HCT116 (cell line): ENCODE results near the gene LRRC15. TPM values are rescaled to one million over a fixed set of nuclear protein-coding genes. Genes with fewer than 3 reads are reported as not detected.

Experiments used
- ATAC-seq: fragments of 200-7000 bp; cut with Tn5 transposase; 2 replicates; pipeline ENCODE4 v1.9.1; 2020; ENCODE audit warnings: mild to moderate bottlenecking, moderate library complexity
- BruUV-seq: library from RNA; stranded (reverse); fragments of 400-500 nt; replicated peaks from 2 replicates; lab custom pipeline; 2021; lab: Mats Ljungman, UMichigan
- CTCF ChIA-PET: fragments of 300-600 bp; sonication (Branson Sonifier 250); formaldehyde crosslinking; loops from one replicate; lab custom pipeline; 2021; ENCODE audit warnings: antibody characterized with exemption; lab: Charles Lee
- POLR2A ChIA-PET: fragments of 300-600, 350-600 bp; sonication (Branson Sonifier 250); formaldehyde crosslinking; loops from one replicate; lab custom pipeline; 2021; ENCODE audit warnings: antibody characterized with exemption; lab: Charles Lee
- RAD21 ChIA-PET, 2 experiments: fragments of 300-600 bp; sonication (Branson Sonifier 250); formaldehyde crosslinking; loops; one replicate each; lab custom pipeline; 2023; ENCODE audit warnings: low total read pairs in 2 of 2; ENCODE audit not compliant: uncharacterized antibody in 2 of 2, unreplicated experiment in 2 of 2, low non-redundant PET in 1 of 2; lab: Charles Lee
- DNase-seq: peaks from one replicate; pipeline ENCODE4 v3.0.0-alpha.2; 2010; ENCODE audit warnings: low read depth, low spot score
- H2AFZ ChIP-seq: fragments of 200-600 bp; shearing (Covaris generic), sonication (generic); 2 replicates; pipeline ENCODE4 v1.6.1; 2017; ENCODE audit warnings: low read depth, mixed run types, mixed read lengths, antibody characterized with exemption, low read length; ENCODE audit not compliant: poor library complexity, severe bottlenecking
- H3K27ac ChIP-seq: 2 replicates; pipeline ENCODE4 v1.5.1; 2012; ENCODE audit warnings: low read depth, low read length
- H3K27me3 ChIP-seq: fragments of 200-600 bp; sonication (generic); 2 replicates; pipeline ENCODE4 v1.6.1; 2016; ENCODE audit warnings: mixed run types, low read length, mixed read lengths; ENCODE audit not compliant: insufficient read depth
- H3K36me3 ChIP-seq, 2 experiments: fragments of 200-500 bp in 1 of 2; fragments of 200-600 bp in 1 of 2; sonication (Bioruptor generic) in 1 of 2; sonication (generic) in 1 of 2; 2 replicates each; pipeline versions ENCODE4 v1.5.1 to v1.6.1; 2014 to 2016; ENCODE audit warnings: low read length in 2 of 2, inconsistent platforms in 1 of 2, mixed read lengths in 1 of 2, mixed run types in 1 of 2; ENCODE audit not compliant: insufficient read depth in 2 of 2, control insufficient read depth in 1 of 2
- H3K4me1 ChIP-seq, 2 experiments: fragments of 200-600 bp in 1 of 2; sonication (generic) in 1 of 2; 2 replicates each; pipeline versions ENCODE4 v1.5.1 to v1.6.1; 2012 to 2017; ENCODE audit warnings: low read length in 2 of 2, inconsistent platforms in 1 of 2, mild to moderate bottlenecking in 1 of 2, mixed read lengths in 1 of 2, mixed run types in 1 of 2, moderate library complexity in 1 of 2; ENCODE audit not compliant: insufficient read depth in 2 of 2, control insufficient read depth in 1 of 2
- H3K4me2 ChIP-seq: fragments of 200-600 bp; sonication (generic); 2 replicates; pipeline ENCODE4 v1.6.1; 2017; ENCODE audit warnings: mixed run types, low read length, mixed read lengths
- H3K4me3 ChIP-seq, 2 experiments: fragments of 200-600 bp in 1 of 2; sonication (generic) in 1 of 2; replicated peaks in 1 of 2; 2 replicates each; pipeline ENCODE4 v1.5.1; 2011 to 2016; ENCODE audit warnings: low read length in 2 of 2, control low read depth in 1 of 2, low read depth in 1 of 2, mild to moderate bottlenecking in 1 of 2, mixed read lengths in 1 of 2, mixed run types in 1 of 2
- H3K79me2 ChIP-seq: fragments of 200-600 bp; sonication (generic); 2 replicates; pipeline ENCODE4 v1.6.1; 2017; ENCODE audit warnings: mild to moderate bottlenecking, mixed run types, low read length, moderate library complexity, mixed read lengths; ENCODE audit not compliant: insufficient read depth
- H3K9ac ChIP-seq: fragments of 200-600 bp; sonication (generic); 2 replicates; pipeline ENCODE4 v1.6.1; 2016; ENCODE audit warnings: low read length, mixed read lengths
- H3K9me2 ChIP-seq: fragments of 200-600 bp; sonication (generic), shearing (Covaris generic); 2 replicates; pipeline ENCODE4 v1.6.1; 2017; ENCODE audit warnings: mixed run types, mild to moderate bottlenecking, moderate library complexity; ENCODE audit not compliant: insufficient read depth
- H3K9me3 ChIP-seq, 2 experiments: fragments of 200-500 bp in 1 of 2; fragments of 200-600 bp in 1 of 2; sonication (Bioruptor generic) in 1 of 2; sonication (generic) in 1 of 2; 2 replicates each; pipeline ENCODE4 v1.6.1; 2014 to 2017; ENCODE audit warnings: low read length in 2 of 2, mixed read lengths in 2 of 2, inconsistent platforms in 1 of 2, low read depth in 1 of 2, mild to moderate bottlenecking in 1 of 2, mixed run types in 1 of 2, moderate library complexity in 1 of 2; ENCODE audit not compliant: control insufficient read depth in 1 of 2, insufficient read depth in 1 of 2
- H4K20me1 ChIP-seq: fragments of 200-600 bp; sonication (generic), shearing (Covaris generic); 2 replicates; pipeline ENCODE4 v1.6.1; 2017; ENCODE audit warnings: mixed run types, mild to moderate bottlenecking, moderate library complexity; ENCODE audit not compliant: insufficient read depth
- ATF3 ChIP-seq: IDR thresholded peaks from 2 replicates; pipeline ENCODE4 v1.6.1; 2012
- CTCF ChIP-seq, 3 experiments: fragments of 200-600 bp in 1 of 3; sonication (generic) in 1 of 3; IDR thresholded peaks in 2 of 3; conservative IDR thresholded peaks in 1 of 3; 2 replicates each; pipeline ENCODE4 v1.5.1; 2012 to 2017; ENCODE audit warnings: low read depth in 2 of 3, low read length in 2 of 3, antibody characterized with exemption in 1 of 3, borderline replicate concordance in 1 of 3, control low read depth in 1 of 3, mild to moderate bottlenecking in 1 of 3, mixed read lengths in 1 of 3, mixed run types in 1 of 3, moderate library complexity in 1 of 3; ENCODE audit not compliant: insufficient read depth in 1 of 3
- EZH2phosphoT487 ChIP-seq: fragments of 200-600 bp; IDR thresholded peaks from 2 replicates; pipeline ENCODE4 v1.6.1; 2018; ENCODE audit warnings: antibody characterized with exemption, borderline replicate concordance
- MAX ChIP-seq: IDR thresholded peaks from 2 replicates; pipeline ENCODE4 v1.6.1; 2012
- RAD21 ChIP-seq: IDR thresholded peaks from 2 replicates; pipeline ENCODE4 v1.6.1; 2012; ENCODE audit warnings: low read depth, mild to moderate bottlenecking
- REST ChIP-seq: IDR thresholded peaks from 2 replicates; pipeline ENCODE4 v1.6.1; 2012; ENCODE audit warnings: low read depth
- SIN3A ChIP-seq: IDR thresholded peaks from 2 replicates; pipeline ENCODE4 v1.6.1; 2012; ENCODE audit warnings: low read depth
- YY1 ChIP-seq: IDR thresholded peaks from 2 replicates; pipeline ENCODE4 v1.6.1; 2011; ENCODE audit warnings: low read length, low read depth, moderate library complexity, mild to moderate bottlenecking; ENCODE audit not compliant: insufficient replicate concordance; ENCODE audit errors: extremely low read depth
- ZFX ChIP-seq: fragments of 450-650 bp; IDR thresholded peaks from 2 replicates; pipeline ENCODE4 v1.6.1; 2017
- intact Hi-C: fragments of 100-400 bp; cut with micrococcal nuclease; formaldehyde crosslinking; loops from 2 replicates; pipeline ENCODE4 v1.10.0; 2022
- total RNA-seq: library from RNA; stranded (reverse); gene quantifications from one replicate; pipeline ENCODE4 v1.2.1, GENCODE V29; 2021; ENCODE audit not compliant: unreplicated experiment

LRRC15 gene
- total RNA-seq, 1 experiment from 2014 or later, result not detected

DNA sequence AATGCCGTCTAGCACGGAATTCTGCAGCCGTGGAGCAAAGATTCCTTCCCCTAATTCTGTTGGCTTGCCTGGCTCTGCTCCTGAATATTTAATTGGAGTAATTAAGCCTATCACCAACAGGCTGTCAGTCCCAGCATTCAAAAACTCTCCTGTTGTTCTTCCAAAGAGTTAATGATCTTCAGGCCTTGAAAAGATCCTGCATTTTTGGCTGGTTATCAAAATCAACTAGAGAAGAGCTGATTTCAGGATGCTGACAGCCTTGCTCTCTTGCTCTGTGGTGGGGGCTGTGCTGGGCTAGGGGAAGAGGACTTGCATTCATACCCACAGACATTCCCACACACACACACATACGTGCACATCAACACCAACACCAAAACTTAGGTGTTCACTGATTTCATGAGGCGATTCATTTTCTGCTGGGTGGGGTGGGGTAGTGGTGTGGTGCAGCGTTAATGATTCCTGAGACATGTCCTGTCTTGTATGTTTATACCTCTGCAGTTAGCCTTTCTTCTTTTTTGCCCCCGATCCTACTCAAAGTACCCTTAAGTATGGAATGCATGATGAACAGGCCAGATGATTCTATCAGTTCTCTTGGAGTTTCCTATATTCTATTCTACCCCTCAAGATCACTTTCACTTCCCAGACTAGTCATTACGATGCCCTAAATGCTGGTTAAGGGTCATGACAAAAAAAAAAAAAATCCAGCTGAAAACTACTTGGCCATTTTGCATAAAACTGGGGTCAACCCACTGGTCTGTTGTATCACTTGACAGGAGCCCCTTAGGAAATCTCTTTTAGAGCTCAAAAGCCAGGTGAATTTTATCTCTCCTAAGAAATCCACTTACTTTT, 60.7 kb downstream of the LRRC15 start:
- Histone ChIP-seq H3K4me2 (no peak overlapping the region), H2AFZ (no peak overlapping the region), H3K27ac (no peak overlapping the region), H3K4me3 (no peak overlapping the region), H3K79me2 (no peaks in the 10 kb centered on the region), H3K27me3 (no peaks in the 10 kb centered on the region), H3K9ac (no peak overlapping the region), H4K20me1 (no peaks in the 10 kb centered on the region), H3K9me2 (no peaks in the 10 kb centered on the region), H3K36me3 (no peaks in the 10 kb centered on the region), H3K4me1 (peaks cover 9 to 25% of the 10 kb centered on the region in 2 experiments), H3K9me3 (no peaks in the 10 kb centered on the region)
- CTCF ChIA-PET, result no interaction called here
- DNase-seq, result no peak
- POLR2A ChIA-PET, result interaction anchor here (1.0 kb wide), 1 partner anchor 173 kb away, joined by 3 read pairs; the partner anchor contains the start of gene HES1
- TF ChIP-seq RAD21, result no peak
- TF ChIP-seq EZH2phosphoT487, result no peak
- no peak for TF ChIP-seq ATF3
- TF ChIP-seq YY1, result no peak
- no peak for TF ChIP-seq ZFX
- no peak for TF ChIP-seq MAX
- no peak for TF ChIP-seq SIN3A
- TF ChIP-seq REST, result no peak
- no peak for TF ChIP-seq CTCF (IDR thresholded peaks at IDR 0.05 in 2 of 3, conservative IDR thresholded peaks at IDR 0.05 in 1 of 3; ENCODE audit: borderline replicate concordance in 1 of 3, insufficient read depth in 1 of 3, low read depth in 2 of 3, low read length in 2 of 3)
- BruUV-seq, result no TSS peak
- RAD21 ChIA-PET, result no interaction called here
- intact Hi-C loops, result no loop called here
- ATAC-seq, result no peak
